22Rv1 (cell line): ENCODE data around the gene ARL11.

Experiments used
- CTCF ChIP-seq: fragments of 450-650 bp; IDR thresholded peaks from 2 replicates; pipeline ENCODE4 v1.5.1; 2017; ENCODE audit warnings: mild to moderate bottlenecking
- ZFX ChIP-seq: fragments of 450-650 bp; IDR thresholded peaks from 2 replicates; pipeline ENCODE4 v1.6.1; 2017; ENCODE audit warnings: antibody characterized with exemption, borderline replicate concordance

- no peak for TF ChIP-seq CTCF
- no peak for TF ChIP-seq ZFX
Observed at GRCh38 chr13:49596221-49596620, 32.1 kb upstream of the ARL11 start.
